Gastroesophageal sphincter (tissue), 4 donors: ENCODE data around the gene GRIK1. TPM values are rescaled to one million over a fixed set of nuclear protein-coding genes. Genes with fewer than 3 reads are reported as not detected.

ENCODE experiments used
- ATAC-seq: fragments of 150-250 bp; one replicate; pipeline ENCODE4 v1.9.1; 2016; ENCODE audit warnings: mild to moderate bottlenecking, moderate library complexity
- H3K27ac ChIP-seq, 4 donors: fragments of 200-600 bp; sonication (generic) in 3 of 4; 1 replicate in 3 of 4; 2 replicates in 1 of 4; pipeline ENCODE4 v1.5.1; 2016 to 2019
- H3K27me3 ChIP-seq: fragments of 200-600 bp; sonication (generic); one replicate; pipeline ENCODE4 v1.5.1; 2019
- H3K36me3 ChIP-seq, 2 donors: fragments of 200-600 bp; sonication (generic); one replicate each; pipeline ENCODE4 v1.5.1; 2019; ENCODE audit warnings: control low read depth in 1 of 2
- H3K4me1 ChIP-seq, 3 donors: fragments of 200-600 bp; sonication (generic); 1 replicate in 2 of 3; 2 replicates in 1 of 3; pipeline ENCODE4 v1.5.1; 2016 to 2019; ENCODE audit warnings: control low read depth in 2 of 3
- H3K4me3 ChIP-seq, 2 donors: fragments of 200-600 bp; sonication (generic); one replicate each; pipeline ENCODE4 v1.5.1; 2019; ENCODE audit warnings: mild to moderate bottlenecking in 1 of 2, moderate library complexity in 1 of 2
- H3K9me3 ChIP-seq, 3 donors: fragments of 200-600 bp; sonication (generic); one replicate each; pipeline ENCODE4 v1.5.1; 2017 to 2019; ENCODE audit warnings: control low read depth in 2 of 3
- CTCF ChIP-seq, 4 experiments: fragments of 200-600 bp in 2 of 4; fragments of 450-650 bp in 2 of 4; sonication (generic) in 1 of 4; IDR thresholded peaks; one replicate each; pipeline ENCODE4 v1.5.1; 2017 to 2019; ENCODE audit warnings: antibody characterized with exemption in 4 of 4, mild to moderate bottlenecking in 2 of 4, moderate library complexity in 2 of 4
- EP300 ChIP-seq: sonication (generic); formaldehyde crosslinking; IDR thresholded peaks from one replicate; pipeline ENCODE4 v1.6.1; 2017; ENCODE audit warnings: antibody characterized with exemption, mild to moderate bottlenecking
- POLR2A ChIP-seq, 2 donors: fragments of 450-650 bp; IDR thresholded peaks; one replicate each; pipeline ENCODE4 v1.6.1; 2017; ENCODE audit warnings: antibody characterized with exemption in 2 of 2, mild to moderate bottlenecking in 2 of 2, moderate library complexity in 1 of 2
- POLR2AphosphoS5 ChIP-seq: sonication (generic); formaldehyde crosslinking; IDR thresholded peaks from one replicate; pipeline ENCODE4 v1.6.1; 2017; ENCODE audit warnings: antibody characterized with exemption
- WGBS, 2 donors: methylation state at CpG; one replicate each; pipeline ENCODE4 v1.1.5; 2018; ENCODE audit warnings: low coverage in 1 of 2; 5-methylcytosine and 5-hydroxymethylcytosine counted together
- total RNA-seq, 4 donors: library from RNA; depleted of rRNA; stranded (reverse); fragments of >200 nt; gene quantifications; one replicate each; pipeline ENCODE4 v1.1.0, GENCODE V29; 2016

GRIK1 gene
- total RNA-seq, 4 donors from 2014 or later: 0.32 to 0.67 TPM; not detected in 2

- no peak overlapping the region for H3K4me3 ChIP-seq
- TF ChIP-seq POLR2AphosphoS5: no peak
- H3K9me3 ChIP-seq: no peaks in the 10 kb centered on the region
- no peak overlapping the region for H3K27ac ChIP-seq
- no peaks in the 10 kb centered on the region for H3K36me3 ChIP-seq
- no peaks in the 10 kb centered on the region for H3K4me1 ChIP-seq
- ATAC-seq: no peak
- WGBS, 2 donors: 69 to 84% methylated on average over 3 of the region's 3 CpGs
- H3K27me3 ChIP-seq: peaks cover 7% of the 10 kb centered on the region
Observed at GRCh38 chr21:29812947-29813346, 126.8 kb downstream of the GRIK1 start.

GRCh38 chr21:29810871-29811270 lies 128.9 kb downstream of the GRIK1 start:
- peaks cover 7% of the 10 kb centered on the region for H3K27me3 ChIP-seq
- H3K9me3 ChIP-seq: no peaks in the 10 kb centered on the region
- H3K4me1 ChIP-seq: no peaks in the 10 kb centered on the region
- no peak for ATAC-seq
- H3K4me3 ChIP-seq: no peak overlapping the region
- no peaks in the 10 kb centered on the region for H3K36me3 ChIP-seq
- 19 to 20% methylated on average over 4 of the region's 4 CpGs for WGBS, 2 donors
- TF ChIP-seq CTCF (IDR thresholded peaks at IDR 0.05): no peak
- no peak for TF ChIP-seq POLR2AphosphoS5
- TF ChIP-seq EP300: no peak
- no peak for TF ChIP-seq POLR2A (IDR thresholded peaks at IDR 0.05)
- H3K27ac ChIP-seq: no peak overlapping the region

DNA sequence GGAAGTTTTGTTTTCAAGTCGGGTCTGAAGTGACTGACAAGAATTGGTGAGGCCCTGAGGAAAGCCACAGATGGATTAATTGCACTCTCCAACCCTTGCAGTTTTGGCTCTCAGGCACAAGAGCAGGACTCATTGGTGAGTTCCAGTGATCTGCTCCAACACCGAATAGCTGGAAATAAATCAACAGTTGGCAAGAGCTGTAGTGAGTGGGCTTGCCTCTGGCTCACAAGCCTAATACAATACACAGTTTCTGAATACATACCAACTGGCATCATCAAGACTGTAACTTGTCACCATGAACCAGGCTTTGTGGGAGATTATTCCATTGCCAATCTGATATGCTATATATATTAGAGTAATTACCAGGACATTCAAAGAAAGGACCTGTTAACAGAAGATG lies 131.6 kb downstream of the GRIK1 start:
- H3K4me3 ChIP-seq: no peak overlapping the region
- no peaks in the 10 kb centered on the region for H3K36me3 ChIP-seq
- no peaks in the 10 kb centered on the region for H3K27me3 ChIP-seq
- 46 to 64% methylated on average over 1 to 2 of the region's 2 CpGs for WGBS, 2 donors
- no peak for ATAC-seq
- H3K27ac ChIP-seq: no peak overlapping the region
- no peaks in the 10 kb centered on the region for H3K4me1 ChIP-seq
- H3K9me3 ChIP-seq: no peaks in the 10 kb centered on the region
- no peak for TF ChIP-seq POLR2AphosphoS5
- no peak for TF ChIP-seq POLR2A (IDR thresholded peaks at IDR 0.05)
- TF ChIP-seq CTCF (IDR thresholded peaks at IDR 0.05): no peak
- no peak for TF ChIP-seq EP300

GRCh38 chr21:29805105-29805504 lies 134.7 kb downstream of the GRIK1 start:
- H3K36me3 ChIP-seq: no peaks in the 10 kb centered on the region
- no peak for ATAC-seq
- no peak overlapping the region for H3K27ac ChIP-seq
- H3K4me3 ChIP-seq: no peak overlapping the region
- H3K27me3 ChIP-seq: no peaks in the 10 kb centered on the region
- 46 to 89% methylated on average over 1 of the region's 1 CpG for WGBS, 2 donors
- TF ChIP-seq POLR2AphosphoS5 (no peak), POLR2A (IDR thresholded peaks at IDR 0.05) (no peak), EP300 (no peak), CTCF (IDR thresholded peaks at IDR 0.05) (no peak)
- no peaks in the 10 kb centered on the region for H3K9me3 ChIP-seq
- no peaks in the 10 kb centered on the region for H3K4me1 ChIP-seq

GRCh38 chr21:29803191-29803590 lies 136.6 kb downstream of the GRIK1 start:
- no peaks in the 10 kb centered on the region for H3K9me3 ChIP-seq
- TF ChIP-seq EP300 (no peak), CTCF (IDR thresholded peaks at IDR 0.05) (no peak), POLR2AphosphoS5 (no peak), POLR2A (IDR thresholded peaks at IDR 0.05) (no peak)
- 70 to 83% methylated on average over 1 of the region's 1 CpG for WGBS, 2 donors
- H3K4me1 ChIP-seq: no peaks in the 10 kb centered on the region
- H3K27me3 ChIP-seq: no peaks in the 10 kb centered on the region
- no peak for ATAC-seq
- no peak overlapping the region for H3K4me3 ChIP-seq
- H3K36me3 ChIP-seq: no peaks in the 10 kb centered on the region
- no peak overlapping the region for H3K27ac ChIP-seq

DNA sequence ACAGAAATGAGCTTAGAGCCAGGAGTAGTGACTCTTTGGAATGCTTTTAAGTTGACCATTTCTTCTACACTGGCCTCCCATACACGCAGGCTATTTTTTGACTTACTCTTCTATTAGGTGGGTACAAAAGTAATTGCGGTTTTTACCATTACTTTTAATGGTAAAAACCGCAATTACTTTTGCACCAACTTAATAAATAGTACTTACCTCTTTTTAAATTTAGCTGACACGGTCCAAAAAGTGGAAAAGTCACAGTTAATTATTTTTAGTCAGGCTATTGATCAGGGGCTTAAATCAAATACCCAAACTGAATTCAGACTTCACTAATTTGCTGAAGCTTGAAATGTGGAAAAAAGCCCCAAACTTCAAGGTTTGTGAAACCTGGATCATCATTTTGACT lies 138.7 kb downstream of the GRIK1 start:
- WGBS, 2 donors: 91 to 92% methylated on average over 4 of the region's 4 CpGs
- H3K27me3 ChIP-seq: no peaks in the 10 kb centered on the region
- H3K4me3 ChIP-seq: no peak overlapping the region

More for the DNA sequence above, 138.7 kb downstream of the GRIK1 start:
- no peaks in the 10 kb centered on the region for H3K36me3 ChIP-seq
- TF ChIP-seq CTCF (IDR thresholded peaks at IDR 0.05) (no peak), EP300 (no peak), POLR2AphosphoS5 (no peak), POLR2A (IDR thresholded peaks at IDR 0.05) (no peak)
- H3K4me1 ChIP-seq: no peaks in the 10 kb centered on the region
- no peak for ATAC-seq
- no peaks in the 10 kb centered on the region for H3K9me3 ChIP-seq
- H3K27ac ChIP-seq: no peak overlapping the region
